ENCODE data around the gene ORC5. TPM values are rescaled to one million over a fixed set of nuclear protein-coding genes. Genes with fewer than 3 reads are reported as not detected.

Gene ORC5
- total and polyA plus RNA-seq, 10 of the 15 experiments (the other 5 are each of a cell fraction or from before 2014, with no cell fraction given) = 14.8 to 58.6 (median 30.3) TPM

DNA sequence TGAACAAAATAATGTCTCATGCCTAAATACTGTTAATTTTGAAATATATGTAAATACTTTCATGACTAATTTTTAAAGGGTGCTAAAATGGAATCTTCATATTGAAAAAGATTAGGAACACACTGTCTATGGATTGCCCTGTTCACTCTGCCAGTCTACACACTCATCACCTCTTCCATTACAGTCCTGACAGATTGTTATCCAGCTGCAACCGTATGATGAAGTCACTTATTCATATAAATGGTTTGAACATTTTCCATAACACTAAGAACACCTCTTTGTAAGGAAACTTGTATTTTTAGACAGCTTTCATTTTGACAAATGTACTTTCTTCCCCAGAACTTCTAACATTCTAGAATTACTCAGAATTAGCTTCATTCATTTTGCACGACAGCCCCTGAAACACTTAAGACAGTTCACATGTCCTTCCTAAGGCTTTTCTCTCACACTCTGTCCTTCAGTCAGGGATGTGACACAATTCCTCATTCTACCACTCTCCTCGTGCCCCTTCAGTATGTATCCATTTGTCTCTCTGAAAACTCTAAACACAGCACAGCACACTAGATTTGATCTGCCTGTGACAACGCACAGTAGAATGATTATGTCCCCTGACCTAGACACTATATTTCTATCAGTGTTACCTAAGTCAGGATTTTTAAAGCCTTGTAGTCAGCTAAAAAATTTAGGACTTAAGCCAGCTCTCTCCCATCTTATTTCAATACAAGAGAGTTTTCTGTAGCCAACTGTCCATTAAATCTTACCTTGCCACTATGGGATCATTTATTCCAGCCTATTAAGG, 71.9 kb downstream of the ORC5 start:
- SMC1A ChIA-PET (ENCODE audit: uncharacterized antibody, unreplicated experiment) = interaction anchor here (0.7 kb wide), 1 partner anchor 15 kb away, joined by 3 read pairs; no protein-coding TSS in a partner anchor
- in situ Hi-C loops (cut with MboI) = no loop called here

More for the DNA sequence above, 71.9 kb downstream of the ORC5 start:
- no peak for FAIRE-seq
- ChIA-PET POLR2A (interaction anchor here (0.9 kb wide), 1 partner anchor 565 kb away, joined by 3 read pairs; no protein-coding TSS in a partner anchor), CTCF (interaction anchor here (0.8 kb wide), 1 partner anchor 22 kb away, joined by 3 read pairs; no protein-coding TSS in a partner anchor), RAD21 (ENCODE audit: unreplicated experiment) (no interaction called here)
- no peak overlapping the region for H3K9ac ChIP-seq (ENCODE audit: control insufficient read depth, insufficient read depth, low read length)
- no peaks in the 10 kb centered on the region for H4K20me1 ChIP-seq (ENCODE audit: control insufficient read depth, insufficient read depth)
- intact Hi-C loops (cut with micrococcal nuclease; ENCODE audit: unreplicated experiment) = no loop called here
- WGBS (ENCODE audit: insufficient coverage, insufficient replicate concordance, low lambda C conversion rate, missing lambda C conversion rate) = 35% methylated on average over 4 of the region's 4 CpGs
- H2AFZ ChIP-seq (ENCODE audit: control insufficient read depth, low read depth, low read length) = no peak overlapping the region
- H3K4me3 ChIP-seq = no peak overlapping the region
- no TSS peak for BruUV-seq (replicated peaks)
- no peaks in the 10 kb centered on the region for H3K9me3 ChIP-seq (replicated peaks; ENCODE audit: control insufficient read depth, insufficient read depth, low read length)
- H3K79me2 ChIP-seq (ENCODE audit: control insufficient read depth, insufficient read depth, low read length) = no peaks in the 10 kb centered on the region
- H3K4me1 ChIP-seq (ENCODE audit: control insufficient read depth, insufficient read depth, low read length) = no peaks in the 10 kb centered on the region
- no peak overlapping the region for H3K4me2 ChIP-seq (ENCODE audit: control insufficient read depth, insufficient read depth)
- no peaks in the 10 kb centered on the region for H3K27me3 ChIP-seq (replicated peaks in 1 of 2; ENCODE audit: control insufficient read depth in 2 of 2, insufficient read depth in 2 of 2, low read length in 1 of 2)
- ATAC-seq = no peak
- no peak for DNase-seq (ENCODE audit: low read depth, low spot score)
- peaks cover 0 to 1% of the 10 kb centered on the region in 2 experiments; a peak in 3 of 4 replicates for H3K36me3 ChIP-seq (ENCODE audit: control insufficient read depth in 2 of 2, insufficient read depth in 2 of 2, low read length in 1 of 2)
- TF ChIP-seq, protein P1, sequence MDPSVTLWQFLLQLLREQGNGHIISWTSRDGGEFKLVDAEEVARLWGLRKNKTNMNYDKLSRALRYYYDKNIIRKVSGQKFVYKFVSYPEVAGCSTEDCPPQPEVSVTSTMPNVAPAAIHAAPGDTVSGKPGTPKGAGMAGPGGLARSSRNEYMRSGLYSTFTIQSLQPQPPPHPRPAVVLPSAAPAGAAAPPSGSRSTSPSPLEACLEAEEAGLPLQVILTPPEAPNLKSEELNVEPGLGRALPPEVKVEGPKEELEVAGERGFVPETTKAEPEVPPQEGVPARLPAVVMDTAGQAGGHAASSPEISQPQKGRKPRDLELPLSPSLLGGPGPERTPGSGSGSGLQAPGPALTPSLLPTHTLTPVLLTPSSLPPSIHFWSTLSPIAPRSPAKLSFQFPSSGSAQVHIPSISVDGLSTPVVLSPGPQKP (IDR thresholded peaks at IDR 0.05; ENCODE audit: low read depth, low read length) = no peak
- TF ChIP-seq, protein P2, sequence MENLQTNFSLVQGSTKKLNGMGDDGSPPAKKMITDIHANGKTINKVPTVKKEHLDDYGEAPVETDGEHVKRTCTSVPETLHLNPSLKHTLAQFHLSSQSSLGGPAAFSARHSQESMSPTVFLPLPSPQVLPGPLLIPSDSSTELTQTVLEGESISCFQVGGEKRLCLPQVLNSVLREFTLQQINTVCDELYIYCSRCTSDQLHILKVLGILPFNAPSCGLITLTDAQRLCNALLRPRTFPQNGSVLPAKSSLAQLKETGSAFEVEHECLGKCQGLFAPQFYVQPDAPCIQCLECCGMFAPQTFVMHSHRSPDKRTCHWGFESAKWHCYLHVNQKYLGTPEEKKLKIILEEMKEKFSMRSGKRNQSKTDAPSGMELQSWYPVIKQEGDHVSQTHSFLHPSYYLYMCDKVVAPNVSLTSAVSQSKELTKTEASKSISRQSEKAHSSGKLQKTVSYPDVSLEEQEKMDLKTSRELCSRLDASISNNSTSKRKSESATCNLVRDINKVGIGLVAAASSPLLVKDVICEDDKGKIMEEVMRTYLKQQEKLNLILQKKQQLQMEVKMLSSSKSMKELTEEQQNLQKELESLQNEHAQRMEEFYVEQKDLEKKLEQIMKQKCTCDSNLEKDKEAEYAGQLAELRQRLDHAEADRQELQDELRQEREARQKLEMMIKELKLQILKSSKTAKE (IDR thresholded peaks at IDR 0.05; ENCODE audit: low read depth, poor library complexity, severe bottlenecking) = no peak
- H3K27ac ChIP-seq (ENCODE audit: control insufficient read depth, insufficient read depth) = no peak overlapping the region
